Left renal cortex interstitium (tissue), 4 donors: ENCODE measurements around the gene SCEL. TPM values are rescaled to one million over a fixed set of nuclear protein-coding genes. Genes with fewer than 3 reads are reported as not detected.
"Not testable (repeated sequence)": the region's sequence is repeated elsewhere in the genome, so short reads cannot be mapped to it uniquely, and the experiment has no call there.

Experiments
- DNase-seq, 4 donors: peaks; one replicate each; pipeline ENCODE4 v3.0.0-alpha.2; 2013; ENCODE audit warnings: low read depth in 4 of 4, low spot score in 2 of 4, missing footprints in 1 of 4
- polyA plus RNA-seq, 4 donors: library from polyadenylated mRNA; unstranded; fragments of 120-200 nt; gene quantifications; one replicate each; pipeline ENCODE4 v1.2.1, GENCODE V29; 2013; ENCODE audit not compliant: insufficient read length in 4 of 4

SCEL gene, protein sequence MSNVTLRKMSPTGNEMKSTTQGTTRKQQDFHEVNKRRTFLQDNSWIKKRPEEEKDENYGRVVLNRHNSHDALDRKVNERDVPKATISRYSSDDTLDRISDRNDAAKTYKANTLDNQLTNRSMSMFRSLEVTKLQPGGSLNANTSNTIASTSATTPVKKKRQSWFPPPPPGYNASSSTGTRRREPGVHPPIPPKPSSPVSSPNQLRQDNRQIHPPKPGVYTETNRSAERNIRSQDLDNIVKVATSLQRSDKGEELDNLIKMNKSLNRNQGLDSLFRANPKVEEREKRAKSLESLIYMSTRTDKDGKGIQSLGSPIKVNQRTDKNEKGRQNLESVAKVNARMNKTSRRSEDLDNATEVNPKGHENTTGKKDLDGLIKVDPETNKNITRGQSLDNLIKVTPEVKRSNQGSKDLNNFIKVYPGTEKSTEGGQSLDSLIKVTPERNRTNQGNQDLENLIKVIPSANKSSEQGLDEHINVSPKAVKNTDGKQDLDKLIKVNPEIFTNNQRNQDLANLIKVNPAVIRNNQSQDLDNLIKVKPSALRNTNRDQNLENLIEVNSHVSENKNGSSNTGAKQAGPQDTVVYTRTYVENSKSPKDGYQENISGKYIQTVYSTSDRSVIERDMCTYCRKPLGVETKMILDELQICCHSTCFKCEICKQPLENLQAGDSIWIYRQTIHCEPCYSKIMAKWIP
- polyA plus RNA-seq: not detected

DNA sequence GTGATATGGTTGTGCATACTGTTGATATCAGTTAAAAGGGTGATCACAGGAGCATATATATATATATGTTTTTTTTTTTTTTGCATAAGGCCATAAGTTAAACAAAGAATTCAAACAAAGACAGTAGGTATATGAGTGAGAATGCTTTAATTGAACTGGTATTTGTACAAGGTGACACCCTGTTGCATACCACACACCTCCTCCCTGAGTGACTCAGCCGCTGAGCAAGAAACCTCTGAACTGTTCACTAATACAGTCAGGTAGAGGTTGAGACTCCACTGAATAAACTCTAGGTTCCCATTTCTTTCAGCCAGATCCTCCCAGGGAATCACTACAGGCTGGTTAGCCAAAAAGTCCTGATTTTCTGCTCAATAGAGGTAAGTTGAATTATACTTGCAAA, at the start of gene SCEL:
TSS of gene SCEL (plus strand) at position 259 of the 400 bp plus-strand sequence. CDS start 20,170 bp downstream, outside the sequence.
- no peak for DNase-seq

DNA sequence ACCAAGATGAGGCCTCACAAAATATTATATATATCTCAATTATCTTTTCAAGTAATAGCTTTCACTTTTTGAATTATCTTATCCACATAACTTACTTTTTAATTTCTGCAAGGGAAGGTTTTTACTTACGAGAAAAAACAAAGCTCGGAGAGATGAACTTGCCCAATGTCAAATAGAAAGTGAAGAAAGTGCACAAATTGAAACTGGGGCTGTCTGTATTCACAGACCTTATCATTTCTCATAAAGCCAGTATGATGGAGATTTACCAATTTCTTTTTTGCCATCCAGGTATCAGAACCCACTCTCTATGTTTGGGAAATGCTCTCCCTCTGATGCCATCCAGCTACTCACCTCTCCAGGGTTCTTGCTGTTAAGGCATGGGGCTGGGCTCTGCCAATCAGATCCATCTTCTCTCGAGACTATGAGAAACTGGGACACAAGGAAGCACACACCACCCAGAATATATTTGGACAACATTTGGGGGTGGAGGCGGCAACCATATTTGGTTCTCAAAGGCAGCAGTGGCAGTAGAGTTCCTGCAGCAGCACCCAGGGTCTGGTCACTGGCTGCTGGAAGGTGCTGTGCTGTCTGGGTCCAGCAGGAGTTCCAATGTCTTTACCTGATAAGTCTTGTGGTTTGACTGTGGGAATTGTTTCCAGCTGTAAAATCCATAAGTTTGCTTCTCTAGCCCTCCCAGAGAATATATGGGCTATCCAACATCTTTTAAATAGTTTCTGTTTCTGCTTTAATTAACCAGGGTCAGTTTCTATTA, 45.8 kb upstream of the SCEL start:
- no peak for DNase-seq

DNA sequence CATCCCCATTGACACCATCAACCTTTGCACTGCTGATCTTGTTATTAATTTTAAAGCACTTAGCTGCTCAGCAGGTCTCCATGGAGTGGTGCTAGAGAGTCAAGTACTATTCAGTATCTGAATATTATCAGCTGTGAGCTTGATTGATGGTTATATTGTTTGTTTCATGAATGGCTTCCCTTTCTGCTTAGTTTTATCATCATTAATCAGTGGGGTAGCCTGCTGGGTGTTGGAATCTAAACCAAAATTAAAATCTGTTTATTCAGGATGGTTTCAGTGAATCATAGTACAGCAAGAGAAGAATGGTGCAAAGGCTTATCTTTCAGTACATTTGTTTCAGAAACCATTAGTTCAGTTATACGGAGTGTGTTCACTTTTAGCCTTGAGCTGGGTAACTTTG, 42.5 kb upstream of the SCEL start:
- DNase-seq: no peak

DNA sequence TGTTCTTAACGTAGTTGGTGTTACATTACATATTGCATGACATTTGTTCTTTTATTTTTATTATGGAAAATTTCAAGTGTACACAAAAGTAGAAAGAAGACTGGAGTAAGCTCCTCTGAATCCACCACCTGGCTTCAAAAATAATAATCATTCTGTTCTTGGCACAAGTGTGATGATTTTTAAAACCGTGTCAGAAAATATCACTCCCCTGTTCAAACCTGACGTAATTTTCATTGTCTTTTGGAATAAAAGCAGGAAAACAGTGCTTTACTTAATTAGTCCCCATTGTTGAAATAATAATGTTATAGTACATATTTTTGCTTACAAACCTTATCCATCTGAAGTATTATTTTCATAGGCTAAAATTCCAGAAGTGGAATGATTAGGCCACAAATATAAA, 41.3 kb upstream of the SCEL start:
- DNase-seq: no peak

DNA sequence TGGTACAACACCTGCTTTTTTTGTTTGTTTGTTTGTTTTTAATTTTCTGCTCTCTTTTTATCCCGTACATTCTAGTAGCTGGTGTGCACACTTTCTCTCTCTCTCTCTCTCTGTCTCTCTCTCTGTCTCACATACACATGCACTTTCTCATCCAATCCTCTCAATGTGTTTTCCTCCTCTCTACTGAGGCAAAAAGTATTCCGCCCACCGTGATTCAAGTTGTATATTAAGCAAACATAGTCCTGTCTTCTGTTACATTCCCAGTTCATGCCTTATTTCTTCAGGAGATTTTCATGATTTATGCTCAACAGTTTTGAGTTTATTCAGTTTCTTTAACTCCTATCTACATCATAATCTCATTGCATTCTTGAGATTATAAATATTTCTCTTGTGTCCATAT, 38.2 kb upstream of the SCEL start:
- no peak for DNase-seq

DNA sequence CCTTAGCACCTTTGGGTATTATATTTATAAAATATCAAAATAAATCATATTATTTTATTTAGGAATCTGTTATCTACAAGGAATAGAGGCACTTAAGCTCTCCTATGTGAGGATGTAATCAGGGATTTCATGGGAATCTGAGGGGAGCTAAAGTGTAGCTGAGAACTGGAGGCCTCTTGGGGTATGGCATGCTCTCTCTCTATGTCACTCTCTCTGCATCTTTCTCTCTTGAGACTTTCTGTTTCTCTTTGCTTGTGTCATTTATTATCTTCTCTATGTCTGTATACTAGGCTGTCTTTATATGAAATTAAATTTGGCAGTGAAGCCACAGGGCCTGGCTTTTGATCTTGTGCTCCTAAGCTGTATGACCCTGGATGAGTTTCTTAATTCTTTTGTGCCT, 37.7 kb upstream of the SCEL start:
- DNase-seq: no peak

DNA sequence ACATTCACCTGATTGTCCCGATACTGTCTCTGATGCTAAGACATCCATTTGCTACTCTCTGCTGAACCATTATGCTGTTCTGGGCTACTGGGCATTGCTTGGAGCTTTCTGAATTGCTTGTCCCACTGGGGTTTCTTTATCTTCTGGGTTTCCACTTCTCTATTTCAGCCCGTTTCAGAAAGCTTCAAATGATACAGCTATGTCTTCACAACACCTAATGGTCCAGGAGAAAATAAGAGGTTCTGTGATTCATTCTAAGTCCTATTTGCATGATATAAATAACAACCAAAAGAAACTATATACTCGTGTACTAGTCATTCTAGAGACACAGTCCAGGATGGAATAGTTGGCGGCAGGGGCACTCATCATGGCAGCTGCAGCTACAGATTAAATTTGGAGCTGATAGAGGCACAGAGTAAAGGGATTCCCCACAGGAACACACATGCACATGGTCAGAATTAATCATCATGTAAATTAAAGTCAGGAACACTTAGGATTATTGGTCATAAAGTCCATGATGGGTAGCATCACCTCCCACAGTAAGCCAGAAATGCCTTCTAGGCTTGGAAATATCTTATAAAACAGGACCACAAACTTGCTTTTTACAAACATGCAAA, 33.3 kb upstream of the SCEL start:
- no peak for DNase-seq

DNA sequence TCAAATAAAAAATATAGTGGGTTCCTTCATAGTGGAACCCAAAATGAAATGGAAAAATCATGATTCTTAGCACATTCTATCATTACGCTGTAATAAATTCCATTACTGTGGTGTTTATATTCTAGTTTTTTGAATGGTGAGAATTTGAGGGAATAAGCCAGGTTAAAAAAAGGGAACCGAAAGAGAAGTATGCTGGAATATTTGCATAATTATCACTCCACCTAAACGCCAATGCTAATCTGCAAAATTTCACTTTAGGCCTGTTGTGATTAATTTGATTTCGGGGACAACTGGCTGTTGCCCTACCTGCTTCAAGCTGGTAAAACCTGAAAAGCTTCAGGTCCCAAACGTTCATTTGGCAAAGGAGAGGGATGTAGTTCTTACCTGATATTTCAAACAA, 32.1 kb upstream of the SCEL start:
- no peak for DNase-seq

DNA sequence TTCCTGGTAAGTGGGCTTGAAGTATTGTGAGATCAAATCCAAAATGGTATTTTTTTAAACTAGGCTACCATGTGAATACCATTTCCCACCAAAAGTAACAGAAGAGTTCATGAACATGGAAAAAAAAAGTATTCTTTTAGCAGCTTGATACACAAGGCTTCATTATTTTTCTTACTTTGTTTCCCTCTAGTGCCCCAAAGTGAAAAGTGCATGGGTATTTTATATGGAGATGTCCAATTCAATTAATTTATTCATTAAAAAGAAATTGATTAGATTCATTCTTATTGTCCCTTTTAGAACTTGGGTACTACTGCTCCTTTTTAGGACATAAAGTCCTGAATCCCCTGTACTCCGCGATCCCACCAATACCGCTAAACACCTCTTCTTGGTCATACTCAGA, 28.6 kb upstream of the SCEL start:
- no peak for DNase-seq

DNA sequence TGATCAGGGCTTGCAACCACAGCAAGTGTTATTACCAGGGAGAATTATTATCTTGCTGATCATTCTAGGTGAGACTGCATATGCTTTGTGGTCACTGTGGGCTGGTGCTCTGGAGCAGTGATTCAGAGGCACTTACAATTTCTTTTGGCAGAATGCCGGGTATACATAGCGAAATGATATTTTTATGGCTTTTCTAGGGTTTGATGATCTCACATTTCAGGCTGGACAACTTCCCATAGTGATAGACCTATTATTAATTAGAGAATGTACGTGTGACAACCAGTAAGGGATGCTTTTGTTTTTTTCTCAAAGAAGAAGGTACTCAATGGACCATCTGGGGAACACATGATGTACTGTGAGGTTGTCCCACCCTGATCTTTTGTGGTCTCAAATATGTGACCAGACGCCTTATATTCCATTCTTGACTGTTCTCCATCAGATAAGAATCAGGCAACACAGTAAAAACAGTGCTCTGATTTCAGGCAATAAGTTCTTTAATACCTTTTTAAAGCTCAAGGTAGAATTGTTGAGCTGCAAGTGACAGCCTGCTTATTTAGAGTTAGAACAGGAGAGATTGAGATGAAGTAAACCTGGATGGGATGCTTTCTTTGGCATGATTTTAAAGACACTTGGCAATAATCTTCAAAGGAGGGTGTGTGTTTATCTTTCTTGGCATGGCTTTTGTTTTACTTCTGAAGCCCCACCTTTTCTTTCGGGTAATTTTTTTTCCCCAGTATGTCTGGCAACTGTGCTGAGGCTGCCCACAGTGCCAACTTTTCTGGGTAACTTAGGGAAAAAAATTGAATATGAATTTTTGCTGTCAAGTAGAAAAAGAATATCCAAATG, 27.4 kb upstream of the SCEL start:
- no peak for DNase-seq

DNA sequence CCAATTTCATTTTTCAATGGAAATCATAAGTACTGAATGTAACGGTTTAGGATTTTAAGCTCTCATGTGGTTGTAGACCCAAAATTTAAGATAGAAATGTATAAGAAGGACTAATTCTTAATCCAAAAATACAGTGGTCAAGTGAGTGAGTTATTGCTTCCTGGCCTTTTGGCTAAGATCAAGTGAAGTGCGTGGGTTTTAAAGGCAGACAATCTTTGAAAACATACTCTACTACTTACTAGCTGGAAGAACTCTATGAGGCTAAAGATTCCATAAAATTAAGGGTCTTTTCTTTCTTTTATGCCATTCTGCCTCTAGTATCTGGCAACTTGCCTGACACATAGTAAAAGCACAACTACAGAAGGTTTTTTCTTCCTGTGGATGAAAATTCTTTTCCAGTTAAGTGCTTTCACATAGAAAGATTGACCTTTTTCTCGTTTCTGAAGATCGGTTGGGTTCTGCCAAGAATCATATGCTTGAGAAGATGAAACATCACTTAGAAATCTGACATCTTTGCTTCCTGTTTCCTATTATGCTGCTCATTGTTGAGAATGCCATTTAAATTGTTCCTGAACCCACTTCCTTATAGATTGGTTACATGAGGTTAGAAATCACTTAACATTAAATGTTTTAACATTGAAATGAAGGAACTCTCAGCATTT, 26.4 kb upstream of the SCEL start:
- DNase-seq: peak in 1 of 4 donors; percentile 13

DNA sequence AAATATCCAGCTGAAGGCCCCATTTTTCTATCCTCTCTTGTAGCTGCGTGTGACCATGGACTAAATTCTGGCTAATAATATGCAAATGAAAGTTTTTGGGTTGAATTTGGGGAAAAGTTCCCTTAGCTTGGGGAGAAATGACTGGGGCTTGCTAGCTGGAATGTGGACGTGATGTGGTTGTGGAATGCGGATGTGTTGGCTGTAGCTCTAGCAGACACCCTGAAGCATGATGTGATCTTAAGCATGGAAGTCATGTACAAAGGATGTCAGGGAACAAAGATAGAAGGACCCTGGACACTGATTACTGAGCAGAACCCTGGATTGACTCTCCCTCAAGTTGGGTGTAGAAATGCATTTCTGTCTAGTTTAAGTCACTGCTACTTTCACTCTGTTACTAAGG, 25.4 kb upstream of the SCEL start:
- no peak for DNase-seq

DNA sequence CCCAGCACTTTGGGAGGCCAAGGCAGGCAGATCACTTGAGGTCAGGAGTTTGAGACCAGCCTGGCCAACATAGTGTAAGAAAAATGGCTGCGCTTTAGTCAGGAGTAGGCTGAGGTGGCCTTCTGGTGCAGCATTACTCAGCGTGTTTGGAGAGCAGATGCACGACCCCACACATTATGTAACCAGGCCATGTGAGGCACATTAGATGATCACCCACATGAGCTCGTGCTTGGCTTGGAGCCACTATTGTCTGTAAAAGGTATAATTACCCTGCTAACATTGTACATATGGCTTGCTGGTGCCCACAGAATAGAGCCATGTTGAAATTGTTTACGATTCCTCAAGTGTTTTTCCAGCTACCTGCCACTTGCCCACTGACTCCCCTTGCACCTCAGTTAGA, 24.0 kb upstream of the SCEL start:
- no peak for DNase-seq

DNA sequence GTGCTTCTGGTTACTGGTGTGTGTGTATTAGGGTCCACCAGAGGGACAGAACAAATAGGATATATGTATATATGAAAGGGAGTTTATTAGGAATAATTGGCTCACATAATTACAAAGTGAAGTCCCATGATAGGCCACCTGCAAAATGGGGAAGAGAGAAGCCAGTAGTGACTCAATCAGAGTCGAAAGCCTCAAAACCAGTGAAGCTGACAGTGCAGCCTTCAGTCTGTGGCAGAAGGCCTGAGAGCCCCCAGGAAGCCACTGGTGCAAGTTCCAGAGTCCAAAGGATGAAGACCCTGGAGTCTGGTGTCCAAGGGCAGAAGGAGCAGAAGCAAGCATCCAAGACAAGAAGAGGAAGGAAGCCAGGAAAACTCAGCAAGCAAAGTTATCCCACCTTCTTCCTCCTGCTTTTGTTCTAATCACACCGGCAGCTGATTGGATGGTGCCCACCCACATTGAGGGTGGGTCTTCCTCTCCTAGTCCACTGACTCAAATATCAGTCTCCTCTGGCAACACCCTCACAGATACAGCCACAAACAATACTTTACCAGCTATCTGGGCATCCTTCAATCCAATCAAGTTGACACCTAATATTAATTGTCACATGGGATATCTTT, 21.7 kb upstream of the SCEL start:
- DNase-seq: no peak

DNA sequence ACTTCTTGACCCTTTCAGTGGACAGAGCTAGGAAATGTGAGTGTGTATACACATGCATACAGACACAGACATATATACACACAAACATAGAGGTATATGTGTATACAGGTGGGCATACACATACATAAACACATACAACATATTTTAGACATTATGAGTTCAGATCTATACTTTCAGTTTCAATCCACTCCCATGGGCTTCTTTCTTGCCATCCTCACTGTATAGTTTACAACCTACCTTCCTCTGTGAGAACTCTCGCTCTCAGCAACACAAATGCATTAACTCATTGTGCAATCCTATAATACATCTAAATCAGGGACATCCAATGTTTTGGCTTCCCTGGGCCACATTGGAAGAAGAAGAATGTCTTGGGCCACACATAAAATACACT, 21.2 kb upstream of the SCEL start:
- DNase-seq: no peak

DNA sequence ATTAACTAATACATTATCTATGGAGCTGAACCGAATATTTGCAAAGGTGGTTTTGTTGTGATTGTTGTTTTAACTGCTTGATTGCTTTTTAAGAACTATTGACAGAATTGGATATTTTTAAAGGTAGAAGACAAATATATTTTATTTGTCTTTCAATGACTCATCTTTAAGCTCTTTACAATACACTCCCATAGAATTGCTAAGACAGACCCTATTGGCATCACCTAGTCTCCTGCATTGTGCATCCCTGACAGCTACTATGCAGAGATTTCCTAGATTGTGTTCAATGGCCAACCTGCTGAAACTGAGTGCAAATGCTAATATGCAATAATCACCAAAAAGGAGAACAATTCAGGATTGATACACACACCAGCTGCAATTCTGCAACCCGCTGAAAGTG, 19.7 kb upstream of the SCEL start:
- DNase-seq: no peak

DNA sequence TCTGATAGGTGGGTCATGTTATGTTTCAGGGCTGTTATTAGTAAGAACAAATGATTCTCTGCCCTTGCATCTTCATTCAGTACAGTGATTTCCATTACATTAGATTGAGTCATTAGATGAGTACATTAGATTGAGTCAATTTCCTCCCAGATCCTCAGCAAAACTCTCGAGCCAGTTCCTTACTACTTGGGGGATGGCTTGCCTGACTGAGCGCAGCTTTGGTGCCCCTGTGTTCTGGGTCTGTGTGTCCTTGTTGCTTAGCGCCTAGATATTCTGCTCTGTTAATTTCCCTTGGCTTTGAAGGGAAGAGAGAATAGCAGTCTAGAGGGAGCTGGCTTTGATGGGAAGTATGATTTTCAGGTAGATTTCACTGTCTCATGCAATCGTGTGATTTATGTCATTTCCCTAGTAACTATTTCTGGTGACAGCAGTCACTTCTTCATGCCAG, 19.1 kb upstream of the SCEL start:
- peak in 1 of 4 donors; percentile 59 for DNase-seq

DNA sequence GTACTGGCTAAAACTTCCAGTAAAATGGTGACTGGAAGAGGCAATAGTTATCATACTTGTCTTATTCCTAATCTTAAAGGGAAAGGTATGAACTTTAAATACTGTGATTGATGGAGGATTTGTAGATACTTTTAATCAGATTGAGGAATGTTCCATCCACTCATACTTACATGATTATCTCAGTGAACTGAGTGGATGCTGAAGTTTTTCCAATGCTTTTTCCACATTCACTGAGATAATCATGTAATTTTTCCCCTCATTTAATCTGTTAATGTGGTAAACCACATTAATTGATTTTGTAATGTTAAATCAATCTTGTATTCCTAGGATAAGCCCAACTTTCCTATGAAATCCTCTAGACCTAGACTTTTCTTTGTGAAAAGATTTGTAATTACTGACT, 17.2 kb upstream of the SCEL start:
- no peak for DNase-seq

DNA sequence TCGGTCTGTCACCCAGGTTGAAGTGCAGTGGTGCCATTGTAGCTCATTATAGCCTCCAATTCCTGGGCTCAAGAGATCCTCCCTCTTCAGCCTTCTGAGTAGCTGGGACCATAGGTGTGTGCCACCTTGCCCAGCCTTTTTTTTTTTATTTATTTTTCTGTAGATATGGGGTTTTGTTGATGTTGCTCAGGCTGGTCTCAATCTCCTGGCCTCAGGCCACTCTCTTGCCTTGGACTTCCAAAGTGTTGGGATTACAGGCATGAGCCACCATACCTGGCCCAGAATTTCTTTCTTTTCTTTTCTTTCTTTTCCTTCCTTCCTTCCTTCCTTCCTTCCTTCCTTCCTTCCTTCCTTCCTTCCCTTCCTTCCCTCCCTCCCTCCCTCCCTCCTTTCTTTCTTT, 16.1 kb upstream of the SCEL start:
- DNase-seq: not testable (repeated sequence)
